GM06990 (cell line): Measurements from ENCODE around the gene PSMA3.

Source experiments
- DNase-seq: peaks from one replicate; pipeline ENCODE4 v3.0.0-alpha.2; 2011; ENCODE audit not compliant: insufficient read length; ENCODE audit errors: extremely low read depth
- H3K27me3 ChIP-seq: replicated peaks from 2 replicates; pipeline ENCODE4 v1.6.0; 2011; ENCODE audit warnings: low read length; ENCODE audit not compliant: control insufficient read depth, insufficient read depth
- H3K36me3 ChIP-seq: 2 replicates; pipeline ENCODE4 v1.5.1; 2011; ENCODE audit warnings: low read length; ENCODE audit not compliant: control insufficient read depth, insufficient read depth
- H3K4me3 ChIP-seq: replicated peaks from 2 replicates; pipeline ENCODE4 v1.5.1; 2011; ENCODE audit warnings: low read depth, mild to moderate bottlenecking, control low read depth, low read length
- TF ChIP-seq, protein P1 (sequence below): IDR thresholded peaks from 2 replicates; pipeline ENCODE4 v1.5.1; 2011; ENCODE audit warnings: low read length, control low read depth, mild to moderate bottlenecking, inconsistent platforms; ENCODE audit not compliant: insufficient read depth, poor library complexity, severe bottlenecking

The PSMA3 gene

DNA sequence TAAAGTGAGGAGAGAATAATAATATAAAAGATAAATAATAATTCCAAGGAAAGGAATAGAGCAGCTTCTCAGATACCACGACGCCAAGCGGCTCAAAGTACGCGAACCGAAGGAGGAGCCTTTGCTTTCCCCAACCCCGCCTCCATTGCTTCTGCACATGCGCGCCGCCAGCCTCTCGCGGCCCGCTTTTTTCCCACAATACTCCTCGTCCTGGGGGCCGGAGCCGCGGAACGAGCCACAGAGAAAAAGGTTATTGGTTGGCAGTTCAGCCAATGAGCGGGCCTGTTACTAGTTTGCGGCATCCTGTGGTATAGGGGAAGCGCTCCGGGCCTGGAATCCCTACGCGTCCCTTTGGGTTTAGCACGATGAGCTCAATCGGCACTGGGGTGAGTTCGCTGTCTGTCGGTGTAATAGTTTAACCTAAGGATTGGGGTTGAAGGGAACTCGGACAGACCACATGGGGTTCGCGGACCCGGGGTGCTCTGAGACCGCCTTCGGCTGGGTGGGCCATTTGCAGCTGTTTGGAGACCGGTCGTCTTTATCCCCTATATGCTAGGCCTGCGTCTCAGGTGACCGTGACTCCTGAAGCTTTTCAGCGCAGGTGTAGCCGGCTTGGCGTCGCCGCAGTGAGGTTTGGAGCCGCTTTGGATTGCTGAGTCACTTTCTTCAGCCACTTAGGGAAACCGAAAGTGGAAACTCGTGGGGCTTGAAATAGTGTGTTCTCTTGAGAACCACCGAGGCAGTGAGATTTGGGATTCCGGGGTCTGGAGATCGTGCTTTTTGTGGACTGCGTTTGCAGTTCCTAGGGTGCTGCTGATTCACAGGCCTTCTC, at the start of gene PSMA3:
Gene PSMA3 (plus strand): TSS at position 288 of the 832 bp plus-strand sequence. CDS start 78 bp downstream, at position 366.
- Histone ChIP-seq H3K4me3 (peak within 1 kb of the TSS; percentile 84), H3K27me3 (no peaks in the 10 kb centered on the region), H3K36me3 (peaks cover 3% of the 10 kb centered on the region)
- TF ChIP-seq, protein P1, sequence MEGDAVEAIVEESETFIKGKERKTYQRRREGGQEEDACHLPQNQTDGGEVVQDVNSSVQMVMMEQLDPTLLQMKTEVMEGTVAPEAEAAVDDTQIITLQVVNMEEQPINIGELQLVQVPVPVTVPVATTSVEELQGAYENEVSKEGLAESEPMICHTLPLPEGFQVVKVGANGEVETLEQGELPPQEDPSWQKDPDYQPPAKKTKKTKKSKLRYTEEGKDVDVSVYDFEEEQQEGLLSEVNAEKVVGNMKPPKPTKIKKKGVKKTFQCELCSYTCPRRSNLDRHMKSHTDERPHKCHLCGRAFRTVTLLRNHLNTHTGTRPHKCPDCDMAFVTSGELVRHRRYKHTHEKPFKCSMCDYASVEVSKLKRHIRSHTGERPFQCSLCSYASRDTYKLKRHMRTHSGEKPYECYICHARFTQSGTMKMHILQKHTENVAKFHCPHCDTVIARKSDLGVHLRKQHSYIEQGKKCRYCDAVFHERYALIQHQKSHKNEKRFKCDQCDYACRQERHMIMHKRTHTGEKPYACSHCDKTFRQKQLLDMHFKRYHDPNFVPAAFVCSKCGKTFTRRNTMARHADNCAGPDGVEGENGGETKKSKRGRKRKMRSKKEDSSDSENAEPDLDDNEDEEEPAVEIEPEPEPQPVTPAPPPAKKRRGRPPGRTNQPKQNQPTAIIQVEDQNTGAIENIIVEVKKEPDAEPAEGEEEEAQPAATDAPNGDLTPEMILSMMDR: no peak
- peak; percentile 92 for DNase-seq

DNA sequence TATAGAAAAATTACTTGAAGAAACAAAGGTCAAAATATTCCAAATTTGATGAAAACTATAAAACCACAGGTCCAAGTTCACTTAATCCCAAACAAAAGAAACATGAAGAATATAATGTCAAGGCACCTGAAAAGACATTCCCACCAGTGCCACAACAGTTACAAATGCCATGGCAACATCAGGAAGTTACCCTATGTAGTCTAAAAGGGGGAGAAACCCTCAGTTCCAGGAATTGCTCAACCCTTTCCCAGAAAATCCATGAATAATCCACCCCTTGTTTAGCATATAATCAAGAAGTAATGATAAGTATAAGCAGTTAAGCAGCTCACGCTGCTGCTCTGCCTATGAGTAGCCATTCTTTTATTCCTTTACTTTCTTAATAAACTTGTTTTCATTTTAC, 48.4 kb upstream of the PSMA3 start:
- no peak for DNase-seq
- H3K4me3 ChIP-seq: no peak overlapping the region
- TF ChIP-seq, protein P1: no peak
- H3K36me3 ChIP-seq: no peaks in the 10 kb centered on the region
- H3K27me3 ChIP-seq: no peaks in the 10 kb centered on the region

- TF ChIP-seq, protein P1: no peak
- no peaks in the 10 kb centered on the region for H3K27me3 ChIP-seq
- DNase-seq: no peak
- H3K36me3 ChIP-seq: no peaks in the 10 kb centered on the region
- no peak overlapping the region for H3K4me3 ChIP-seq
Observed at GRCh38 chr14:58198086-58198485, 46.6 kb upstream of the PSMA3 start.

GRCh38 chr14:58199726-58200479, 44.7 kb upstream of the PSMA3 start, which contains the start of gene ACTR10:
Gene ACTR10 (plus strand): TSS chr14:58200149. CDS start chr14:58200218, 69 bp downstream.
- Histone ChIP-seq H3K36me3 (no peaks in the 10 kb centered on the region; the same call in 1 of the 2 replicates), H3K27me3 (no peaks in the 10 kb centered on the region), H3K4me3 (peak within 1 kb of the TSS; percentile 74)
- TF ChIP-seq, protein P1: no peak
- DNase-seq: peak; percentile 93

- no peak for DNase-seq
- no peaks in the 10 kb centered on the region; the same call in 1 of the 2 replicates for H3K36me3 ChIP-seq
- H3K27me3 ChIP-seq: no peaks in the 10 kb centered on the region
- TF ChIP-seq, protein P1: no peak
- peak overlapping the region; percentile 74 for H3K4me3 ChIP-seq
Observed at GRCh38 chr14:58200480-58200841, 44.2 kb upstream of the PSMA3 start.
